GDM1 (cell line): ENCODE data around the gene CCZ1B.
"Not testable (repeated sequence)": the region's sequence is repeated elsewhere in the genome, so short reads cannot be mapped to it uniquely, and the experiment has no call there.

ENCODE experiments used
- DNase-seq: peaks from one replicate; lab custom pipeline; 2025; lab: John Stamatoyannopoulos, UW

CCZ1B gene

DNA sequence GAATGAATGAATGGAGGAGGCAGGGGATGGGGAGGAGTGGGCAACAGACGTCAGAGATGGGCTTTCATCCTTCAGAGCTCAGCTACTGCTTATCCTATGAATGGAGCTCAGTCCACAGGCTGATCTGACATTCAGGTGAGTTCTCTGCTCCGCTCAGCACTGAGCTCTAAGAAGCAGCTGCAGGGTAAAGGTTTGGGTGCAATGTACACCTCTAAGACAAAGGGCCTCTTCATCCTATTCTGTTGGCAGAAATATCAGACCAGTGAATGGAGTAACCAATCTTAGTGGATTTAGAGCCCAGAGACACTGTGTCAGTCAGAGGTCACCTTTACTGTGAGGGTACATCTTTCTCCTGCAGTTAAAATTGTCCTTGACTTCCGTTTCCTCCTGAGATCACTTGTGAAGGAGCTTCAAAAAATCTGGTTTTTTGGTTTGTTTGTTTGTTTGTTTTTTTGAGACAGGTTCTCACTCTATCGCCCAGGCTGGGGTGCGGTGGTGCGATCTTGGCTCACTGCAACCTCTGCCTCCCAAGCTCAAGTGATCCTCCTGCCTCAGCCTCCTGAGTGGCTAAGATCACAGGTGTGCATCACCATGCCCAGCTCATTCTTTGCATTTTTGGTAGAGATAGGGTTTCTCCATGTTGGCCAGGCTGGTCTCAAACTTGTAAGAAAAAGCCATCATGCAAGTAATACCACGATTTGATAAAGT, 5.1 kb upstream of the CCZ1B start:
- no peak for DNase-seq

DNA sequence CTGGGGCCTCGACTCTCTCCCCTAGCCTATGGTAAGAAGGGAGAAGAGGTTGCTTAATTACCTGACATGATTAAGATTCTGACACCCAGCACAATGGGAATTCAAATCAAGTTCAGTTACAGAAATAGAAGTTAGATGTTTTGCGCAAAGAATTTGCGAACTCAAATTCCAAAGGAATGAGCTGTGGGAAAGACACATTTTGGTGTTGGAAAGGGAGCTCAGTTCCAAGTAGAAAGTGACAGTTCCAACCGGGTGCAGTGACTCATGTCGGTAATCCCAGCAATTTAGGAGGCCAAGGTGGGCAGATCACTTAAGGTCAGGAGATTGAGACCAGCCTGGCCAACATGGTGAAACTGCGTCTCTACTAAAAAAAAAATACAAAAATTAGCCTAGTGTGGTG, 4.0 kb upstream of the CCZ1B start:
- not testable (repeated sequence) for DNase-seq

DNA sequence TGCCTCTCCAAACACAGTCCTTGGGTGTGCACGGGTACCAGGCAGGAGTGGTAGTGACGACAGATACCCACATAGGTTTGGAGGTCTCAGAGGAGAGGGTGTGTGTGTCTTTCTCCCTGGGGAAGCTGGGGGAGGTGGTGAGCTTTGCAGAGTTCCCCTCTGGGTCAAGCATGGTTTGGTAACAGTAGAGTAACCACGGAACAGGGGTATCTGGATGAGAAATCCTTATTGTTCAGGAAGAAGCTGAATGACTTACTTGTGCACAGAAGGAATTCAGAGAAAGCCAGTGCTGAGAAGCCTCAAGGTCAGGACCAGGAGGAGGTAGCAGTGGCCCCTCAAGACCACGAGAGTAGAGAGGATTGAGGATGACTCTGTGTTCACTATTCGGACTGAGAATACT, 3.5 kb upstream of the CCZ1B start:
- not testable (repeated sequence) for DNase-seq

DNA sequence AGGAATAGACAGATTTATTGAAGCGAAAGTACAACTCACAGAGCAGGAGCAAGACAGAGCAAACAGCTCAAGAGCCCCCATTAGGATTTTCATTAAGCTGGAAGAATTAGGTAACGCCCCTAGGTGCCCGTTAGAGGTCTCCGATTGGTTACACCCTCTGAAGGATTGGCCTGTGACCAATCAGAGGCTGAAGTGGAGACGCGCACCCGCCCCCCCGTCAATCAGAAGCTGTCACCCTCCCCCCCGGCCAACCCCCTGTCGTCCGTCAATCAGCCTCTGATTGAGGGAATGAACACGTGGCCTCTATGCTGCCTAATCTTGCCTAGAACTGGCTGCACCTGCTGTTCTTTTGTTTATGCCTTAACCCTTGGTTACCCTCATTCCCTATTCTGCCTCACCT, 1.1 kb upstream of the CCZ1B start:
- DNase-seq, result not testable (repeated sequence)

DNA sequence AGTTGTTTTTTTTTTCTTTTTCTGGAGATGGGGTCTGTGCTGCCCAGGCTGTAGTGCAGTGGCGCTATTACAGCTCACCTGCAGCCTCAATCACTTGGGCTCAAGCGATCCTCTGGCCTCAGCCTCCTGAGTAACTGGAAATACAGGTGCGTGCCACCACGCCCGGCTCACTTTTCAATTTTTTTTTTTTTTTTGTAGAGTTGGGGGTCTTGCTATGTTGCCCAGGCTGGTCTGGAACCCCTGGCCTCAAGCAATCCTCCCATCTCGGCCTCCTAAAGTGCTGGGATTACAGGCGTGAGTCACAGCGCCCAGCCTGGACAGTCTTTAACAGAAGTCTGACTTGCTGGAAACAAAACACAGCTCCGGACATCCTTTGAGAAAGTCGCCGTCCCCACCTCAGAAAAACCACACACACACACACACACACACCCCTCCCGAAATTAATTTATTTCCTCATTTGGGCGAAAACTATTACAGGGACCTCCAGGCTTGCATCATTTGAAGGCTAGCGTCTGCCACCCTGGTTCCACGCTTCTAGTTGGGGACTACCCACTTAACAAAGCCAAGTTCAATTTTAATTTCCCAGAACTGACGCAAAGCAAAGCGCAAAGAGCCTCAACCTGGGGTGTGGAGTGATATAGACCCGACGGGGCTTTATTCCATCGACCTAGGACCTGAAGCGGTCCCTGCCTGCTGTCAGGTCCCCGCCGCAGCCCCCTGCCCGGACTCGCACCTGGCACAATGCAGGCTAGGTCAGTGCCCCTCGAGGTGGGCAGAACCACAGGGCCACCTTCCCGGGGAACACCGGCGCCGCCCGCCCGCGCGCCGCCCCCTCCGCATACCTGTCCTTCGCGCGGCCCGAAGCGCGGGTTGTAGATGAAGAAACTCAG, 594 bp downstream of the CCZ1B start:
- not testable (repeated sequence) for DNase-seq

DNA sequence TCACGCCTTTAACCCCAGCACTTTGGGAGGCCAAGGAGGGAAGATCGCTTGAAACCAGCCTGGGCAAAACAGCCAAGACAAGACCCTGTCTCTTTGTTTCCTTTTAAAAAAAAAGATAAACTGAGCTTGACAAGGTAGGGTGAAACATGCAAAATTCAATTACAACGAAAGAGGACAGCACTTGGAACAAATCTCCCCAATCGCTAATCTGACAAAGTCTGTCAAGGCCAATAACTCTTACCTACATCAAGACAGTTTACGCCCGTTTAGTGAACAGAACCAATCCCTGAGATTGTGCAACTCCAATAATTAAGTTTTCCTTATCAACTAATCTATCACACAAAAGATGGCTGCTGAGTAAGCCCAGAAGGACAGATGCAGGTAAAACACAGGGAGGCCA, 4.5 kb downstream of the CCZ1B start:
- not testable (repeated sequence) for DNase-seq

DNA sequence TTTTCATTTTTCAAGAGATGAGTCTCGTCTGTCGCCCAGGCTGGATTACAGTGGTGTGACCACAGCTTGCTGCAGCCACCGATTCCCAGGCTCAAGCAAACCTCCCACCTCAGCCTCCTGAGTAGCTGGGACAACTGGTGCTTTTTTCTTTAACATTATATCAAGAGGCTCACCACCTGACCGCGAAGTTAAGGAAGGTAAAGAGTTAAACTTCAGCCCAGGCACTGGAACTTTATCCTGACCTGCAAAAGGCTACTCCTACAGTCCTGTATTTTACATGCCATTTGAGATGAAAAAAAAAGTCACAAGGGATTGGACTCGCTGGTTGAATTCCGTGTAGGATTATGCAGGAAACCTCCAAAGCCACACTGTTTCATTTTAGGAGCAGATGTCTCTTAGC, 10.6 kb downstream of the CCZ1B start:
- DNase-seq, result not testable (repeated sequence)

DNA sequence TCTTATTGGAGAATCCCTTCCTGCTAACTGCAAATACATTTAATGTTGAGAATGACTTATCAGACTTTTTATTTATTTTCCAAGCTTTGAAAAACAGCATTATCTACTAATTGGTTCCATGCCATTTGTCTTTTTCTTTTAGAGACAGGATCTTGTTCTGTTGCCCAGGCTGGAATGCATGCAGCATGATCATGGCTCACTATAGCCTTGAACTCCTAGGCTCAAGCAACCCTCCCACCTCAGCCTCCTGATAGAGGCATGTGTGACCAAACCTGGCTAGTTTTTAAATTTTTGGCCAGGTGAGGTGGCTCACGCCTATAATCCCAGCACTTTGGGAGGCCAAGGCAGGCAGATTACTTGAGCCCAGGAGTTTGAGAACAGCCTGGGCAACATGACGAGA, 13.1 kb downstream of the CCZ1B start:
- DNase-seq, result not testable (repeated sequence)

DNA sequence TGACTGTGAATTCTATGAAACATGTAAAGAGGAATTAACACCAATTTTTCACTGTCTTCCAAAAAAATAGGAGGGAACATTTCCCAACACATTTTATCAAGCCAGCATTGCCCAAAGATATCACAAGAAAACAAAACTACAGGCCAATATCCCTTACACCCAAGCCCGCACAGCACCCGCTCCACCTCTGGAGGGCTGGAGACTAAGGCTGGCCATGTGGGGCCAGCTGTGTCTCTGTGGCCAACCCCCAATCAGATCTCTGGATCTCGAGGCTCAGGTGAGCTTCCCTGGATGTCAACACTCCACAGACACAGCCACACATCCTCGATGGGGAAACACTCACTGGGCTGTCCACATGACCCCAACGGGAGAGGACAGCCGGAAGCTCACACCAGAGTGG, 18.1 kb downstream of the CCZ1B start:
- DNase-seq, result not testable (repeated sequence)

DNA sequence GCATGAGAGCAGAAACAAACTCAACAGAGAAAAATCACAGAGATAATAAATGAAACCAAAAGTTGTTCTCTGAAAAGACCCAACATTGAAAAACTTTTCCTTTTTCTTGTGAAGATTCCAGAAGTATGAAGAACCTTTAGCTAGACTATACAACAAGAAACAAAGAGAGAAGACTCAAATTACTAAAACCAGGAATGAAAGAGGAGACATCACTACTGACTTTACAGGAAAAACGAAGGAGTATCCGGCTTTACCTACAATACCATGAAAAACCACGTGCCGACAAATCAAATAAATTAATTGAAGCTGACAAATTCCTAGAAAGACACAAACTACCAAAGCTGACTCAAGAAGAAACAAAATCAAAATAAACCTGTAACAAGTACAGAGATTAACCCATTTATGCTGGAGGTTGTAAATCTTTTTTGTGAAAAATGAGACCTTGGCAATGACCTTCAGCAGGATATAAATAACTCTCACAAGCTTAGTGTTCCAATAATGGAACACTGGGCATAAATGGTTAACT, 18.6 kb downstream of the CCZ1B start:
- not testable (repeated sequence) for DNase-seq

DNA sequence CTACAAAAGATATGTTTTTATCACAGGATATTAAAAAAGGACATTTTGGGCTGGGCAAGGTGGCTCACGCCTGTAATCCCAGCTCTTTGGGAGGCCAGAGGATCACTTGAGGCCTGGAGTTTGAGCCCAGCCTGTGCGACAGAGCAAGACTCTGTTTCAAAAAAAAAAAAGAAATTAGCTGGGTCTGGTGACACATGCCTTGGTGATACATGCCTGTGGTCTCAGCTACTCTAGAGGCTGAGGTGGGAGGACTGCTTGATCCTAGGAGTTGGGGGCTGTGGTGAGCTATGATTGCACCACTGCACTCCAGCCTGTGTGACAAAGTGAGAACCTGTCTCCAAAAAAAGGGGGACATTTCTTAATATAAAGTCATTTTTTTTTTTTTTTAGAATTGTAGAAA, 25.7 kb downstream of the CCZ1B start:
- not testable (repeated sequence) for DNase-seq

DNA sequence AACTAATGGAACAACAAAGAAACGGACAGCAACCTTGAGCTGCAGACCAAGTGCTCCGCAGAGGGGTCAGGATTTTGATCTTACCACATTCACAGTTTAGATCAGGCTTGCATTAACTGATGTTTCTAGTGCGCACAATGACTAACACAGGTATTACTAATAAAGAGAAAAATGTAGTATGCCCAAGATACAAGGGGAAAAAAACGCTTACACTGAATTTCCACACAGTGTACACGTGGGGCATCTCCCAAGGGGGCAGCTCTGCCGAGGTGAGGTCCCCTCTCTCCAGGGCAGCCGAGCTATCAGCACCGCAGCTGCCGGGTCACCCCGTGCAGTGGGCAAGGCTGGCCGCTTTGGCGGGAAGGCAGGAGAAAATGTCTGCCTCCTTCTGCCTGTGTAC, 26.2 kb downstream of the CCZ1B start:
- not testable (repeated sequence) for DNase-seq

DNA sequence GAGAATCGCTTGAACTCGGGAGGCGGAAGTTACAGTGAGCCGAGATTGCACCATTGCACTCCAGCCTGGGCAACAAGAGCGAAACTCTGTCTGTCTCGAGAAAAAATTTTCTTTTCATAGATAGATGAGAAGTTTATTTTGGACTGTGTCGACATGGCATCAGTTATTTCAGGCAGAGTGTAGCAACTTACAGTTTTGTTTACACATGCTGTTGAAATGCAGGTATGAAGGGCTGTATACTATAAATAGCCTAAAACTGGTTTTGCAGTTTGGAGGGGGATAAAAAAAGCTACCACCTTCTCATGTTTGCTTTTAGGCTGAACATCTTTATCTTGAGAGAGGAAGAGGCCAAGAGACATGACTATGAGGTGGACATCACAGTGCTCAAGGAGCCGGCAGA, 28.0 kb downstream of the CCZ1B start:
- DNase-seq, result not testable (repeated sequence)

DNA sequence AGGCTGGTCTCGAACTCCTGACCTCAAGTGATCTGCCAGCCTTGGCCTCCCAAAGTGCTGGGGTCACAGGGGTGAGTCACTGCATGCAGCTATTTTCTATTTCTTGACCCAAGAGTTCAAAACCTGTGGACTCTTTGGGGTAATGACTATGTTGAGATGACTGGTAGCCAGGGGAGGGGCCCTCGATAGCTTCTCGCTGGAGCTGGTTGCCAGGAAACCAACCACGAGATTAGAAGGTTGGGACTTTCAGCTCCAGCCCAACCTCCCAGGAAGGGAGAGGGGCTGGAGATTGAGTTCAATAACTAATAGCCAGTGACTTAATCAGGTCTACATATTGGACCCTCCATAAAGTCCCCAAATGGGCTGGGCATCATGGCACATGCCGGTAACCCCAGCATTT, 28.9 kb downstream of the CCZ1B start:
- not testable (repeated sequence) for DNase-seq

DNA sequence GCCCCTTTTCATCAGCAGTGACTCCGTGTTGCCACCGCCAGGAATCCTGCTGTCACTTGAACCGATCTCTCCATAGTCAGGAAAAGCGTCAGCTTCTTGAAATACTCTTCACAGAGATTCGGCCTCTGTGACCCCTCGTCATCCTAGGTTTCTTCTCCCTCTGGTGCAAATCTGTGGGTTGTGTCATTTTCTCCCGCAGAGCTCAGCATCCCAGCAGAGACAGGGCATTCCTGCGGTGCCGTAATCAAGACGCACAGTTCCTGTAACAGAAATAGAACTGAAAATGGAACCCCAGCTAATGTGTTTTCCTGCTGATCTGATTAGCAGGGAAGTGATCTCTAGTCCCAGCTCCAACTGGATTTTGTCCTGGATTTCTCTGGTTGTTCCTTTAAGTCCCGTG, 31.8 kb downstream of the CCZ1B start:
- DNase-seq, result not testable (repeated sequence)

DNA sequence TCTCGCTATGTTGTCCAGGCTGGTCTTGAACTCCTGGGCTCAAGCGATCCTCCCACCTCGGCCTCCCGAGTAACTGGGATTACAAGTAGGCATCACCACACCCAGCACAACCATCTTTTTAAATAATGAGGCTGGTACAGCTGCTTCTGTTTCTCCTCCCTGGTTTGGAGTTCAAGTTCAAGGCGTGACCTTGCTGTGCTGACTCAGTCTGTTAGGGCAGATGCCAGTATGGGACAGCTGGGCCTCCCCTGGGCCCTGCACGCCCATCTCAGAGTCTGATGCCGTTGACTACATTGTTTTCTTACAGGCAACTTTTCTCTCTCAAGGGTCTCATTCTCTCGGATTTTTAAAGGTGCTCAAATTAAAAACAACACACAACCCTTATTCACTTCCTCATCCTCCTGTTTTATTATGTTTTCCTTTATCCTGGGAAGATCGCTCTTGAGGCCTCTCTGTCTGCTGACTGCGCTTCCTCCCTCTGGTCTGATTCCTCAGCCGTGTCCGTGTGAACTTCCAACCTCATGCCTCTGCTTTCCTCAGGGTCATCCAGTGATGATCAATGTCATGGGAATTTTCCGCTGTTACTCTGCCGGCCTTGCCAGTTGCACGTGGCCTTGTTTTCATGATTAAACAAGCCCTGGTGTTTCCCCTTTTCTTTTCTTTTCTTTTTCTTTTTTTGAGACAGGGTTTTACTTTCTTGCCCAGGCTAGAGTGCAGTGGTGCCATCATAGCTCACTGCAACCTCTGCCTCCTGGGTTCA, 33.8 kb downstream of the CCZ1B start:
- DNase-seq, result not testable (repeated sequence)

DNA sequence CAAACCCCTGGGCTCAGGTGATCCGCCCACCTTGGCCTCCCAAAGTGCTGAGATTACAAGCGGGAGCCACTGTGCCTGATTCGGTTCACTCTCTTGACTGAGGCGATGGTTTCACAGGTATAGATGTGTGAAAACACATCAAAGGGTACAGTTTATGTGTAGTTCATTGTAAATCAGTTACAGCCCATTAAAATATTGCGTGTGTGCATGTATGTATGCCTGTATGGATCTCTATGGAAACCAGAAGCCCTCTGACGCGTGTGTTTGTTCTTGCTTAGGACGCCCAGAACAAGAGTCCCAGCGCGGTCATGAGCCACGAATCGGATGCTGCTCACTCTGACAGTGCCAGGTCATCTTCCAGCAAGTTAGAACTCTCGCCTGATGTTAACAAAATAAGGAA, 36.7 kb downstream of the CCZ1B start:
- not testable (repeated sequence) for DNase-seq

DNA sequence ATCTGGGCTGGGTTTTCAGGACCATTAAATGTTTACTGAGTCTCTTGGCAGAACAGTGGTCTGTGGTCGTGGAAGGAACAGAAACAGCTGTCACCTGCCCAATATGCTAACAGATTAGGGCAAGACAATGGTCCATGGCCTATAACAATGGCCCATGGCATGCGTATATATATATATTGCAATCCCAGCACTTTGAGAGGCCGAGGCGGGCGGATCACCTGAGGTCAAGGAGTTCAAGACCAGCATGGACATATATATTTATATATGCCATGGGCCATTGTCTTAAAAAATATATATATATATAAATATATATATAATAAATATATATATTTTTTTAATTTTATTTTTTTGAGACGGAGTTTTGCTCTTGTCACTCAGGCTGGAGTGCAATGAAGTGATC, 44.5 kb downstream of the CCZ1B start:
- DNase-seq, result not testable (repeated sequence)

DNA sequence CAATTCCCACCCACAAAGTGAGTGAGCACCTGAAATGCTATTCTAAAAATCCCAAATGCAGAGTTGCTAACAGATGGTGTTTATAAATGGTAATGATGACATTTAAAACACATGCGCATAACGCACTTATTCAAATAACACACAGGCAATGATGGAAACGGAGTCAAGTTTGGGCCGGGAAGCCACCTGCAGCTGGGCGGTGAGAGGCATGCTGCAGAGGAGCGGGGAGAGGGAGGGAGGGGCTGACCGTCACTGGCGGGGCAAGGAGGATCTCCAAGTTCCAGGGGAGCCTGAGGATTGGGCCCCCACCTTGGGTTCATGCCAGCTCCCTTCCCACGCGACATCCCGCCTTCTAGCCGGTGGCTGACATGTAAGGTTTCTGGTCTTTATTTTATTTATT, 64.9 kb downstream of the CCZ1B start:
- not testable (repeated sequence) for DNase-seq

DNA sequence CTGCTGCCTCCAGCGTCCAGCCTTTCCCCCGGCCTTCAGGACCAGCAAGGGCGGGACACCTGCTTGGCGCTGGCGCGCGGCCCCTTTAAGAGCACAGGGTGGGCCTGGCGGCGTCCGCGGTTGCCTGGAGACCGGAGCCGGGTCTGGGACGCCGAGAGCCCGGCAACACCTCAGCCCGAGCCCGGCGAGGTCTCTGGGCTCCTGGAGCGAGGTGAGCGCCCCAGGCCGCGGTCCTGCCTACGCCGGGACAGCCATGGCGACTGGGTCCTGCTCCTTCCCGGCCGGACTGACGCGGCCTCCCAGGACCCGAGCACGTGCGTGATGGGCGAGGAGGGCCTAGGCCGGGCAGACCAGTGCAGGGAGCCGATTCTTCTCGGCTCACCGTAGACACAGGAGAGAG, 72.1 kb downstream of the CCZ1B start, which contains the start of gene RSPH10B2:
Gene RSPH10B2, plus strand, starts transcription at position 140 of the 400 bp plus-strand sequence. CDS start 3,575 bp downstream, outside the sequence.
- DNase-seq, result not testable (repeated sequence)

DNA sequence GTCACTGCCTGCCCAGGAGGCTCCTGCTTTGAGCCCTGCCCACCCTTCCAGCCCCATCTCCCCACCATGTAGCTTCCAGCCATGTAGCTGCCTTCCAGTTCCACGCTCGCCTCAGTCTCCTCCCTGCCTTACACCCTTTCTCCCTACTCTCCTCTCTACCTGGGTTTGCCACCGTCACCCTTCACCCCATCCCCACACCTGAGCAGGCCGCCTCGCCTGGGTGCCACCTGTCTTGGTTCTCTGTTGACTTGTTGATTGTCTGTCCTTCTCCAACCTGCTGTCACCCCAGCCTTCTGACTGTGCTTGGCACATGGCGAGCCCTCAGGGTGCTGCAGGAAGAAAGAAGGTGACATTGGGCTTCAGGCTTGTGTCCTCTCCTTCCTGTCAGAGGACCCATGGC, 75.9 kb downstream of the CCZ1B start:
- DNase-seq, result not testable (repeated sequence)

DNA sequence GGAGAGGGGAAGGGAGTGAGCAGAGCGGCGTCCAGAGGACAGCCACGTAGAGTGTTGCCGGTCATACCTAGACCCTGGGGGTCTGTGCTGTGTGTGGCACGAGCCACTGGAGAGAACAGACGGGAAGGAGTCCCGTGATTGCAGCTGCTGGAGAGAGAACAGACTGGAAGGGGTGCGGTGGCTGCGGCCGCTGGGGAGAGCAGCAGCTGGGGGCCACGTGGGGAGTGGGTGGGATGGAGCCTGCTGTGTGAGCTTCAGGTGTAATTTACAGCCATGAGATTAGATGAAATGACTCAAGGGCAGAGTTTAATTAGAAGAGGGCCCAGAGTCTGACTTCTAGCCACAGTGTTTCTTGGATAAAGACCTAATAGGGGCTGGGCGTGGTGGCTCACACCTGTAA, 76.7 kb downstream of the CCZ1B start:
- not testable (repeated sequence) for DNase-seq
